Measurements from ENCODE around the gene PPP1R13B.
"Not testable (repeated sequence)": the region's sequence is repeated elsewhere in the genome, so short reads cannot be mapped to it uniquely, and the experiment has no call there.

Gene PPP1R13B

GRCh38 chr14:103846543-103847450 lies 578 bp downstream of the PPP1R13B start:
- peak overlapping the region; percentile 16 for H3K4me3 ChIP-seq (ENCODE audit: low read depth, low read length)
- TF ChIP-seq MYC (IDR thresholded peaks at IDR 0.05; ENCODE audit: low read depth, low read length) (no peak), CTCF (IDR thresholded peaks at IDR 0.05; ENCODE audit: low read depth, low read length) (no peak), MAX (IDR thresholded peaks at IDR 0.05; ENCODE audit: low read depth, low read length) (no peak), POLR2A (IDR thresholded peaks at IDR 0.05; ENCODE audit: extremely low read depth, insufficient read length) (no peak)
- no peak for DNase-seq (ENCODE audit: low read depth)

- TF ChIP-seq MAX (IDR thresholded peaks at IDR 0.05; ENCODE audit: low read depth, low read length) (no peak), POLR2A (IDR thresholded peaks at IDR 0.05; ENCODE audit: extremely low read depth, insufficient read length) (no peak), MYC (IDR thresholded peaks at IDR 0.05; ENCODE audit: low read depth, low read length) (no peak), CTCF (IDR thresholded peaks at IDR 0.05; ENCODE audit: low read depth, low read length) (no peak)
- no peak for DNase-seq (ENCODE audit: low read depth)
- no peak overlapping the region for H3K4me3 ChIP-seq (ENCODE audit: low read depth, low read length)
These were observed 1.3 kb downstream of the PPP1R13B start for GRCh38 chr14:103846097-103846496.

- DNase-seq (ENCODE audit: low read depth): no peak
- no peak overlapping the region for H3K4me3 ChIP-seq (ENCODE audit: low read depth, low read length)
- no peak for TF ChIP-seq POLR2A (IDR thresholded peaks at IDR 0.05; ENCODE audit: extremely low read depth, insufficient read length)
- TF ChIP-seq CTCF (IDR thresholded peaks at IDR 0.05; ENCODE audit: low read depth, low read length): no peak
- no peak for TF ChIP-seq MAX (IDR thresholded peaks at IDR 0.05; ENCODE audit: low read depth, low read length)
- TF ChIP-seq MYC (IDR thresholded peaks at IDR 0.05; ENCODE audit: low read depth, low read length): no peak
These were observed 2.0 kb downstream of the PPP1R13B start for GRCh38 chr14:103845327-103845726.

- not testable (repeated sequence) for DNase-seq (ENCODE audit: low read depth); H3K4me3 ChIP-seq (ENCODE audit: low read depth, low read length)
These were observed 6.1 kb downstream of the PPP1R13B start for GRCh38 chr14:103841265-103841664.

- TF ChIP-seq POLR2A (IDR thresholded peaks at IDR 0.05; ENCODE audit: extremely low read depth, insufficient read length) (no peak), MAX (IDR thresholded peaks at IDR 0.05; ENCODE audit: low read depth, low read length) (no peak), CTCF (IDR thresholded peaks at IDR 0.05; ENCODE audit: low read depth, low read length) (no peak), MYC (IDR thresholded peaks at IDR 0.05; ENCODE audit: low read depth, low read length) (no peak)
- DNase-seq (ENCODE audit: low read depth): no peak
- no peak overlapping the region for H3K4me3 ChIP-seq (ENCODE audit: low read depth, low read length)
These were observed 7.4 kb downstream of the PPP1R13B start for GRCh38 chr14:103840014-103840413.

- DNase-seq (ENCODE audit: low read depth): no peak
- H3K4me3 ChIP-seq (ENCODE audit: low read depth, low read length): no peak overlapping the region
- TF ChIP-seq MYC (IDR thresholded peaks at IDR 0.05; ENCODE audit: low read depth, low read length) (no peak), POLR2A (IDR thresholded peaks at IDR 0.05; ENCODE audit: extremely low read depth, insufficient read length) (no peak)
These were observed 7.8 kb downstream of the PPP1R13B start for GRCh38 chr14:103839579-103839978.

GRCh38 chr14:103838117-103838516 lies 9.3 kb downstream of the PPP1R13B start:
- no peak overlapping the region for H3K4me3 ChIP-seq (ENCODE audit: low read depth, low read length)
- DNase-seq (ENCODE audit: low read depth): no peak
- TF ChIP-seq MAX (IDR thresholded peaks at IDR 0.05; ENCODE audit: low read depth, low read length) (no peak), MYC (IDR thresholded peaks at IDR 0.05; ENCODE audit: low read depth, low read length) (no peak), CTCF (IDR thresholded peaks at IDR 0.05; ENCODE audit: low read depth, low read length) (no peak), POLR2A (IDR thresholded peaks at IDR 0.05; ENCODE audit: extremely low read depth, insufficient read length) (no peak)

Data from NB4 (cell line).